H9 (cell line): ENCODE data around the gene ASCC3. TPM values are rescaled to one million over a fixed set of nuclear protein-coding genes. Genes with fewer than 3 reads are reported as not detected.

Experiments used
- DNase-seq: peaks from one replicate; pipeline ENCODE4 v3.0.0-alpha.2; 2017
- H2AFZ ChIP-seq: one replicate; pipeline ENCODE4 v1.6.1; 2013; ENCODE audit warnings: mild to moderate bottlenecking, low read length, control low read depth, moderate library complexity
- H2AK5ac ChIP-seq: 2 replicates; pipeline ENCODE4 v1.6.1; 2013; ENCODE audit warnings: low read length, control low read depth, mixed read lengths; ENCODE audit not compliant: insufficient read length
- H2BK120ac ChIP-seq: one replicate; pipeline ENCODE4 v1.6.1; 2013; ENCODE audit warnings: low read depth, mild to moderate bottlenecking, low read length, control low read depth, inconsistent platforms; ENCODE audit not compliant: poor library complexity, severe bottlenecking
- H2BK12ac ChIP-seq: 2 replicates; pipeline ENCODE4 v1.6.1; 2013; ENCODE audit warnings: low read length, control low read depth, mixed read lengths, low read depth; ENCODE audit not compliant: insufficient read length
- H2BK15ac ChIP-seq: 2 replicates; pipeline ENCODE4 v1.6.1; 2013; ENCODE audit warnings: low read depth, low read length, control low read depth
- H2BK20ac ChIP-seq: one replicate; pipeline ENCODE4 v1.6.1; 2013; ENCODE audit warnings: low read depth, mild to moderate bottlenecking, low read length, control low read depth, inconsistent platforms; ENCODE audit not compliant: poor library complexity, severe bottlenecking
- H2BK5ac ChIP-seq: 2 replicates; pipeline ENCODE4 v1.6.1; 2013; ENCODE audit warnings: low read length, control low read depth, mixed read lengths; ENCODE audit not compliant: insufficient read length
- H3K14ac ChIP-seq: 2 replicates; pipeline ENCODE4 v1.6.1; 2013; ENCODE audit warnings: low read length, control low read depth; ENCODE audit not compliant: insufficient read depth
- H3K18ac ChIP-seq: 2 replicates; pipeline ENCODE4 v1.6.1; 2013; ENCODE audit warnings: low read depth, mild to moderate bottlenecking, mixed read lengths, low read length, control low read depth; ENCODE audit not compliant: insufficient read length
- H3K23ac ChIP-seq: 2 replicates; pipeline ENCODE4 v1.6.1; 2013; ENCODE audit warnings: low read length, control low read depth, mixed read lengths, low read depth; ENCODE audit not compliant: insufficient read length
- H3K23me2 ChIP-seq: 2 replicates; pipeline ENCODE4 v1.6.1; 2013; ENCODE audit warnings: low read depth, mild to moderate bottlenecking, mixed read lengths, low read length, control low read depth; ENCODE audit not compliant: insufficient read length, poor library complexity, severe bottlenecking
- H3K27ac ChIP-seq: 2 replicates; pipeline ENCODE4 v1.5.1; 2013; ENCODE audit warnings: low read length, control low read depth, mixed read lengths, low read depth; ENCODE audit not compliant: insufficient read length
- H3K27me3 ChIP-seq: 2 replicates; pipeline ENCODE4 v1.6.1; 2013; ENCODE audit warnings: low read length, control low read depth, inconsistent platforms; ENCODE audit not compliant: insufficient read depth
- H3K4ac ChIP-seq: 2 replicates; pipeline ENCODE4 v1.6.1; 2013; ENCODE audit warnings: low read depth, mild to moderate bottlenecking, control low read depth, inconsistent platforms, low read length, moderate library complexity
- H3K4me1 ChIP-seq: 2 replicates; pipeline ENCODE4 v1.6.1; 2013; ENCODE audit warnings: low read length, control low read depth, inconsistent platforms; ENCODE audit not compliant: insufficient read depth
- H3K4me2 ChIP-seq: 2 replicates; pipeline ENCODE4 v1.6.1; 2013; ENCODE audit warnings: low read length, control low read depth, mixed read lengths; ENCODE audit not compliant: insufficient read length, insufficient read depth
- H3K56ac ChIP-seq: 2 replicates; pipeline ENCODE4 v1.6.1; 2013; ENCODE audit warnings: low read depth, mild to moderate bottlenecking, mixed read lengths, low read length, control low read depth; ENCODE audit not compliant: insufficient read length
- H3K79me1 ChIP-seq: 2 replicates; pipeline ENCODE4 v1.6.1; 2013; ENCODE audit warnings: low read depth, mild to moderate bottlenecking, moderate library complexity, low read length, control low read depth, inconsistent platforms; ENCODE audit not compliant: insufficient read depth, poor library complexity, severe bottlenecking
- H3K79me2 ChIP-seq: 2 replicates; pipeline ENCODE4 v1.6.1; 2013; ENCODE audit warnings: low read length, control low read depth, inconsistent platforms; ENCODE audit not compliant: insufficient read depth
- H3K9ac ChIP-seq: 2 replicates; pipeline ENCODE4 v1.6.1; 2013; ENCODE audit warnings: low read length, control low read depth, mixed read lengths; ENCODE audit not compliant: insufficient read length; ENCODE audit errors: extremely low read depth
- H3K9me3 ChIP-seq: one replicate; pipeline ENCODE4 v1.6.1; 2013; ENCODE audit warnings: low read depth, low read length, inconsistent platforms; ENCODE audit not compliant: control insufficient read depth
- H3T11ph ChIP-seq: one replicate; pipeline ENCODE4 v1.6.1; 2013; ENCODE audit warnings: mild to moderate bottlenecking, low read length, control low read depth, inconsistent platforms
- H4K20me1 ChIP-seq: one replicate; pipeline ENCODE4 v1.6.1; 2013; ENCODE audit not compliant: control insufficient read depth, insufficient read length, insufficient read depth
- H4K5ac ChIP-seq: 2 replicates; pipeline ENCODE4 v1.6.1; 2013; ENCODE audit warnings: low read depth, mild to moderate bottlenecking, mixed read lengths, low read length, control low read depth; ENCODE audit not compliant: insufficient read length
- H4K8ac ChIP-seq: replicated peaks from 2 replicates; pipeline ENCODE4 v1.6.1; 2013; ENCODE audit warnings: low read length, control low read depth, mixed read lengths, low read depth; ENCODE audit not compliant: insufficient read length
- H4K91ac ChIP-seq: 2 replicates; pipeline ENCODE4 v1.6.1; 2013; ENCODE audit warnings: low read depth, mild to moderate bottlenecking, moderate library complexity, mixed read lengths, low read length, control low read depth; ENCODE audit not compliant: insufficient read length
- H3K27ac Mint-ChIP-seq, 3 experiments: 2 replicates in 2 of 3; 3 replicates in 1 of 3; pipeline ENCODE4 v1.8.0; 2020 to 2021; ENCODE audit warnings: mixed read lengths in 3 of 3, mild to moderate bottlenecking in 1 of 3, moderate library complexity in 1 of 3
- H3K27me3 Mint-ChIP-seq: 2 replicates; pipeline ENCODE4 v1.8.0; 2021; ENCODE audit warnings: low read depth, mild to moderate bottlenecking, moderate library complexity, mixed read lengths
- H3K36me3 Mint-ChIP-seq, 3 experiments: 2 replicates in 2 of 3; 3 replicates in 1 of 3; pipeline ENCODE4 v1.8.0; 2020 to 2021; ENCODE audit warnings: low read depth in 3 of 3, mixed read lengths in 3 of 3; ENCODE audit not compliant: insufficient read depth in 1 of 3
- H3K4me1 Mint-ChIP-seq, 2 experiments: 2 replicates each; pipeline ENCODE4 v1.8.0; 2020; ENCODE audit warnings: mixed read lengths in 2 of 2
- H3K4me3 Mint-ChIP-seq, 2 experiments: 2 replicates in 1 of 2; 3 replicates in 1 of 2; pipeline ENCODE4 v1.8.0; 2020 to 2021; ENCODE audit warnings: mild to moderate bottlenecking in 2 of 2, mixed read lengths in 2 of 2, moderate library complexity in 1 of 2
- H3K9me3 Mint-ChIP-seq, 2 experiments: 2 replicates in 1 of 2; 3 replicates in 1 of 2; pipeline ENCODE4 v1.8.0; 2020; ENCODE audit warnings: mild to moderate bottlenecking in 2 of 2, mixed read lengths in 2 of 2, moderate library complexity in 1 of 2
- WGBS: extraction: QIAGEN DNeasy Blood & Tissue Kit; methylation state at CpG from one replicate; pipeline ENCODE4 v1.1.7; 2013; ENCODE audit warnings: missing lambda C conversion rate, low lambda C conversion rate, mixed read lengths; ENCODE audit not compliant: insufficient read length; ENCODE audit errors: extremely low coverage; 5-methylcytosine and 5-hydroxymethylcytosine counted together
- total RNA-seq: library from RNA; stranded (reverse); gene quantifications from 2 replicates; pipeline ENCODE4 v1.2.1, GENCODE V29; 2021
- TF ChIP-seq, protein P1 (sequence below): fragments of 200-600 bp; sonication (generic); conservative IDR thresholded peaks from 3 replicates; pipeline ENCODE4 v1.8.0; 2021; ENCODE audit warnings: antibody characterized with exemption, mild to moderate bottlenecking

The ASCC3 gene
- total RNA-seq, 1 experiment from 2014 or later: 63.8 TPM

DNA sequence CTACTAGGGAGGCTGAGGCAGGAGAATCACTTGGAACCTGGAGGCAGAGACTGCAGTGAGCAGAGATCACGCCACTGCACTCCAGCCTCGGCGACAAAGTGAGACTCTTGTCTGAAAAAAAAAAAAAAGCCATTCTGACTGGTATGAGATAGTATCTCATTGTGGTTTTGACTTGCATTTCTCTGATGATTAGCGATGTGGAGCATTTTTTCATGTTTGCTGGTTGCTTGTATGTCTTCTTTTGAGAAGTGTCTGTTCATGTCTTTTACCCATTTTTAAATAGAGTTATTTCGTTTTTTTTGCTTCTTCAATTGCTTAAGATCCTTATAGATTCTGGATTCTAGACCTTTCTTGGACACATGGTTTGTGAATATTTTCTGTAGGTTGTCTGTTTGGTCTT lies 312.9 kb downstream of the ASCC3 start:
- H3K23ac ChIP-seq: no peak overlapping the region
- H2BK12ac ChIP-seq: no peak overlapping the region
- H3K23me2 ChIP-seq: no peaks in the 10 kb centered on the region
- H4K20me1 ChIP-seq: no peaks in the 10 kb centered on the region
- TF ChIP-seq, protein P1, sequence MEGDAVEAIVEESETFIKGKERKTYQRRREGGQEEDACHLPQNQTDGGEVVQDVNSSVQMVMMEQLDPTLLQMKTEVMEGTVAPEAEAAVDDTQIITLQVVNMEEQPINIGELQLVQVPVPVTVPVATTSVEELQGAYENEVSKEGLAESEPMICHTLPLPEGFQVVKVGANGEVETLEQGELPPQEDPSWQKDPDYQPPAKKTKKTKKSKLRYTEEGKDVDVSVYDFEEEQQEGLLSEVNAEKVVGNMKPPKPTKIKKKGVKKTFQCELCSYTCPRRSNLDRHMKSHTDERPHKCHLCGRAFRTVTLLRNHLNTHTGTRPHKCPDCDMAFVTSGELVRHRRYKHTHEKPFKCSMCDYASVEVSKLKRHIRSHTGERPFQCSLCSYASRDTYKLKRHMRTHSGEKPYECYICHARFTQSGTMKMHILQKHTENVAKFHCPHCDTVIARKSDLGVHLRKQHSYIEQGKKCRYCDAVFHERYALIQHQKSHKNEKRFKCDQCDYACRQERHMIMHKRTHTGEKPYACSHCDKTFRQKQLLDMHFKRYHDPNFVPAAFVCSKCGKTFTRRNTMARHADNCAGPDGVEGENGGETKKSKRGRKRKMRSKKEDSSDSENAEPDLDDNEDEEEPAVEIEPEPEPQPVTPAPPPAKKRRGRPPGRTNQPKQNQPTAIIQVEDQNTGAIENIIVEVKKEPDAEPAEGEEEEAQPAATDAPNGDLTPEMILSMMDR: no peak
- no peak overlapping the region for H3K56ac ChIP-seq
- no peak overlapping the region for H2AFZ ChIP-seq
- no peak overlapping the region for H4K91ac ChIP-seq
- no peak overlapping the region for H2BK15ac ChIP-seq
- H3K4ac ChIP-seq: no peak overlapping the region
- Mint-ChIP-seq H3K36me3 (peaks cover 0 to 14% (median 0%) of the 10 kb centered on the region in 3 experiments; a peak in 3 of 7 replicates), H3K4me3 (no peak overlapping the region), H3K4me1 (peaks cover 4 to 6% of the 10 kb centered on the region in 2 experiments; a peak in 3 of 4 replicates), H3K9me3 (no peaks in the 10 kb centered on the region), H3K27me3 (no peaks in the 10 kb centered on the region), H3K27ac (no peak overlapping the region)
- H3T11ph ChIP-seq: no peak overlapping the region
- no peak for DNase-seq
- H3K9ac ChIP-seq: no peak overlapping the region
- no peak overlapping the region for H3K4me2 ChIP-seq
- no peak overlapping the region for H4K5ac ChIP-seq
- H3K9me3 ChIP-seq: no peaks in the 10 kb centered on the region
- H3K4me1 ChIP-seq: no peaks in the 10 kb centered on the region
- H3K79me2 ChIP-seq: no peaks in the 10 kb centered on the region
- H2BK5ac ChIP-seq: no peak overlapping the region
- H3K79me1 ChIP-seq: no peaks in the 10 kb centered on the region
- WGBS: no CpG with 5 or more reads among the region's 5 CpGs
- H2AK5ac ChIP-seq: no peak overlapping the region
- H4K8ac ChIP-seq: no peak overlapping the region
- H3K18ac ChIP-seq: no peak overlapping the region
- no peak overlapping the region for H3K27ac ChIP-seq
- no peaks in the 10 kb centered on the region for H3K27me3 ChIP-seq
- H2BK120ac ChIP-seq: no peak overlapping the region
- no peak overlapping the region for H3K14ac ChIP-seq
- no peak overlapping the region for H2BK20ac ChIP-seq
